Measurements from ENCODE around the gene LRMDA. TPM values are rescaled to one million over a fixed set of nuclear protein-coding genes. Genes with fewer than 3 reads are reported as not detected.
A peak's percentile ranks its signal among the peaks of the same experiment; 100 is the strongest.

LRMDA gene
- total and polyA plus RNA-seq, 10 of the 15 experiments (the other 5 are each of a cell fraction or from before 2014, with no cell fraction given) = 0.07 to 0.54 (median 0.29) TPM; not detected in 4

DNA sequence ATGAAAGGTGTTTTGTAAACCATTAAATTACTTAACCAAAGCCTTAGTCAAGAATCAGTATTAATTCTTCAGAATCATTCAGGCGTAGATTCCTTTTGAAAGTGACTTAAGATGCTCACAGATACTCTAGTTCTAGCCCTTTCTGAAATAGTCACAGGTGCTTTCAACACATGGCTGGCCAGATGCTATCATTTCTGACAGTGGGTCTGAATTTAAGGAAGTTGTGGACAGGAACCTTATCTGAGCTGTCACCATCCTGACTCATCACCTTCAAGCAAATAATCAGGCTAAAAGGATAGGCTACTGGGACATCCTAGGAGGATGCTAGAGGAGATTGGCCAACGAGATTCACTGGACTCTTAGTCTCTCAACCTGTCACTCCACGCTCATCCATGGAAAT is 501.5 kb downstream of the LRMDA start:
- no peak for TF ChIP-seq MTA2 (IDR thresholded peaks at IDR 0.05; ENCODE audit: low read depth)
- TF ChIP-seq IKZF1 (conservative IDR thresholded peaks at IDR 0.05) = no peak
- TF ChIP-seq SMC3 (IDR thresholded peaks at IDR 0.05; ENCODE audit: borderline replicate concordance, low read length) = no peak
- BruUV-seq (replicated peaks) = no TSS peak
- ChIA-PET RAD21 (ENCODE audit: unreplicated experiment) (interaction anchor here (0.7 kb wide), 1 partner anchor 9 kb away, joined by 3 read pairs; no protein-coding TSS in a partner anchor), POLR2A (no interaction called here), SMC1A (ENCODE audit: uncharacterized antibody, unreplicated experiment) (interaction anchor here (1.3 kb wide), 2 partner anchors 21 to 23 kb away, joined by 3 read pairs; no protein-coding TSS in a partner anchor), CTCF (no interaction called here)
- in situ Hi-C loops (cut with MboI) = no loop called here
- Histone ChIP-seq H3K9me3 (replicated peaks; ENCODE audit: control insufficient read depth, insufficient read depth, low read length) (no peaks in the 10 kb centered on the region), H3K4me3 (no peak overlapping the region), H3K9ac (ENCODE audit: control insufficient read depth, insufficient read depth, low read length) (no peak overlapping the region), H3K4me1 (ENCODE audit: control insufficient read depth, insufficient read depth, low read length) (no peaks in the 10 kb centered on the region), H3K79me2 (ENCODE audit: control insufficient read depth, insufficient read depth, low read length) (no peaks in the 10 kb centered on the region), H3K27ac (ENCODE audit: control insufficient read depth, insufficient read depth) (no peak overlapping the region), H4K20me1 (ENCODE audit: control insufficient read depth, insufficient read depth) (no peaks in the 10 kb centered on the region), H2AFZ (ENCODE audit: control insufficient read depth, low read depth, low read length) (no peak overlapping the region), H3K27me3 (replicated peaks in 1 of 2; ENCODE audit: control insufficient read depth in 2 of 2, insufficient read depth in 2 of 2, low read length in 1 of 2) (no peaks in the 10 kb centered on the region), H3K4me2 (ENCODE audit: control insufficient read depth, insufficient read depth) (no peak overlapping the region), H3K36me3 (ENCODE audit: control insufficient read depth in 2 of 2, insufficient read depth in 2 of 2, low read length in 1 of 2) (no peaks in the 10 kb centered on the region; a peak in 1 of 4 replicates)
- peak; percentile 80 for ATAC-seq
- FAIRE-seq = no peak
- intact Hi-C loops (cut with micrococcal nuclease; ENCODE audit: unreplicated experiment) = no loop called here
- DNase-seq (ENCODE audit: low read depth, low spot score) = peak; percentile 3
- WGBS (ENCODE audit: insufficient coverage, insufficient replicate concordance, low lambda C conversion rate, missing lambda C conversion rate) = 2% methylated on average over 3 of the region's 3 CpGs

DNA sequence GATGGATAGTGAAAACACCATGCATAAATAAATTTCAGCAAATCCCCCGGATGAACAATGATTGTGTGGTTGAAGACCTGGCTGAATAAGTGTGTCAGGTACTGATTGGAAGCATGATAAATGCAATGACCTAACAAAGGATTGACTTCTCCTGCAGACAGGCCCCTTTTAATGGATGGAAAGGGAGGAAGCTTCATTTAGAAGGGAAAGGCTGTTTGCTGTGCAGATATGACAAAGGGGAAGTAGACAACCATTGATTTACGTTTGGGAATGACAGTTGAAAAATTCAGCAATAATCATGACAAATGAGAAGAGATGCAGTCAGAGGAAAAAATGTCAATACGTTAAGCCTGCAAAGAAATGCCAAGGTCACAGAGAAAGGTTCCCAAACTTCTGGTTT is 503.8 kb downstream of the LRMDA start:
- Histone ChIP-seq H4K20me1 (ENCODE audit: control insufficient read depth, insufficient read depth) (no peaks in the 10 kb centered on the region), H3K9me3 (replicated peaks; ENCODE audit: control insufficient read depth, insufficient read depth, low read length) (no peaks in the 10 kb centered on the region), H3K4me2 (ENCODE audit: control insufficient read depth, insufficient read depth) (no peak overlapping the region), H3K4me3 (no peak overlapping the region), H3K27ac (ENCODE audit: control insufficient read depth, insufficient read depth) (no peak overlapping the region), H3K36me3 (ENCODE audit: control insufficient read depth in 2 of 2, insufficient read depth in 2 of 2, low read length in 1 of 2) (no peaks in the 10 kb centered on the region; a peak in 1 of 4 replicates), H3K79me2 (ENCODE audit: control insufficient read depth, insufficient read depth, low read length) (no peaks in the 10 kb centered on the region), H3K4me1 (ENCODE audit: control insufficient read depth, insufficient read depth, low read length) (no peaks in the 10 kb centered on the region), H3K9ac (ENCODE audit: control insufficient read depth, insufficient read depth, low read length) (no peak overlapping the region), H3K27me3 (replicated peaks in 1 of 2; ENCODE audit: control insufficient read depth in 2 of 2, insufficient read depth in 2 of 2, low read length in 1 of 2) (no peaks in the 10 kb centered on the region), H2AFZ (ENCODE audit: control insufficient read depth, low read depth, low read length) (no peak overlapping the region)
- ChIA-PET SMC1A (ENCODE audit: uncharacterized antibody, unreplicated experiment) (no interaction called here), POLR2A (no interaction called here), RAD21 (ENCODE audit: unreplicated experiment) (no interaction called here), CTCF (no interaction called here)
- in situ Hi-C loops (cut with MboI) (no loop called here), intact Hi-C loops (cut with micrococcal nuclease; ENCODE audit: unreplicated experiment) (no loop called here)
- TF ChIP-seq SUZ12 (IDR thresholded peaks at IDR 0.05; ENCODE audit: unreplicated experiment) (no peak), STAT1 (conservative IDR thresholded peaks at IDR 0.05) (no peak), GATAD2B (conservative IDR thresholded peaks at IDR 0.05; ENCODE audit: low read depth) (no peak), SUPT20H (IDR thresholded peaks at IDR 0.05; ENCODE audit: borderline replicate concordance, control insufficient read depth, low read depth, low read length) (no peak), NRF1 (conservative IDR thresholded peaks at IDR 0.05; ENCODE audit: low read depth, low read length) (no peak), IKZF2 (IDR thresholded peaks at IDR 0.05) (no peak), BRCA1 (IDR thresholded peaks at IDR 0.05; ENCODE audit: low read depth, low read length) (no peak), KDM1A (IDR thresholded peaks at IDR 0.05; ENCODE audit: borderline replicate concordance) (no peak), SRF (IDR thresholded peaks at IDR 0.05; ENCODE audit: low read depth in 2 of 2, low read length in 2 of 2) (no peak), BMI1 (IDR thresholded peaks at IDR 0.05; ENCODE audit: borderline replicate concordance) (no peak), ZZZ3 (IDR thresholded peaks at IDR 0.05; ENCODE audit: control insufficient read depth, insufficient read length, low read depth) (no peak), STAT3 (IDR thresholded peaks at IDR 0.05; ENCODE audit: low read depth, low read length) (no peak)
- TF ChIP-seq, protein P1, sequence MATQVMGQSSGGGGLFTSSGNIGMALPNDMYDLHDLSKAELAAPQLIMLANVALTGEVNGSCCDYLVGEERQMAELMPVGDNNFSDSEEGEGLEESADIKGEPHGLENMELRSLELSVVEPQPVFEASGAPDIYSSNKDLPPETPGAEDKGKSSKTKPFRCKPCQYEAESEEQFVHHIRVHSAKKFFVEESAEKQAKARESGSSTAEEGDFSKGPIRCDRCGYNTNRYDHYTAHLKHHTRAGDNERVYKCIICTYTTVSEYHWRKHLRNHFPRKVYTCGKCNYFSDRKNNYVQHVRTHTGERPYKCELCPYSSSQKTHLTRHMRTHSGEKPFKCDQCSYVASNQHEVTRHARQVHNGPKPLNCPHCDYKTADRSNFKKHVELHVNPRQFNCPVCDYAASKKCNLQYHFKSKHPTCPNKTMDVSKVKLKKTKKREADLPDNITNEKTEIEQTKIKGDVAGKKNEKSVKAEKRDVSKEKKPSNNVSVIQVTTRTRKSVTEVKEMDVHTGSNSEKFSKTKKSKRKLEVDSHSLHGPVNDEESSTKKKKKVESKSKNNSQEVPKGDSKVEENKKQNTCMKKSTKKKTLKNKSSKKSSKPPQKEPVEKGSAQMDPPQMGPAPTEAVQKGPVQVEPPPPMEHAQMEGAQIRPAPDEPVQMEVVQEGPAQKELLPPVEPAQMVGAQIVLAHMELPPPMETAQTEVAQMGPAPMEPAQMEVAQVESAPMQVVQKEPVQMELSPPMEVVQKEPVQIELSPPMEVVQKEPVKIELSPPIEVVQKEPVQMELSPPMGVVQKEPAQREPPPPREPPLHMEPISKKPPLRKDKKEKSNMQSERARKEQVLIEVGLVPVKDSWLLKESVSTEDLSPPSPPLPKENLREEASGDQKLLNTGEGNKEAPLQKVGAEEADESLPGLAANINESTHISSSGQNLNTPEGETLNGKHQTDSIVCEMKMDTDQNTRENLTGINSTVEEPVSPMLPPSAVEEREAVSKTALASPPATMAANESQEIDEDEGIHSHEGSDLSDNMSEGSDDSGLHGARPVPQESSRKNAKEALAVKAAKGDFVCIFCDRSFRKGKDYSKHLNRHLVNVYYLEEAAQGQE (IDR thresholded peaks at IDR 0.05; ENCODE audit: low read depth, low read length) = no peak
- FAIRE-seq = no peak
- BruUV-seq (replicated peaks) = no TSS peak
- no peak for ATAC-seq
- no peak for DNase-seq (ENCODE audit: low read depth, low spot score)
- WGBS (ENCODE audit: insufficient coverage, insufficient replicate concordance, low lambda C conversion rate, missing lambda C conversion rate) = 0% methylated on average over 3 of the region's 3 CpGs

Measured in GM12878 (cell line).